Islet precursor cell (in vitro differentiated cells): Measurements from ENCODE around the gene MTX1.
"Not testable (repeated sequence)": the region's sequence is repeated elsewhere in the genome, so short reads cannot be mapped to it uniquely, and the experiment has no call there.

Experiments
- DNase-seq: peaks from one replicate; pipeline ENCODE4 v3.0.0-alpha.2; 2018

MTX1 gene

GRCh38 chr1:155189926-155190325, 18.6 kb upstream of the MTX1 start:
- not testable (repeated sequence) for DNase-seq

DNA sequence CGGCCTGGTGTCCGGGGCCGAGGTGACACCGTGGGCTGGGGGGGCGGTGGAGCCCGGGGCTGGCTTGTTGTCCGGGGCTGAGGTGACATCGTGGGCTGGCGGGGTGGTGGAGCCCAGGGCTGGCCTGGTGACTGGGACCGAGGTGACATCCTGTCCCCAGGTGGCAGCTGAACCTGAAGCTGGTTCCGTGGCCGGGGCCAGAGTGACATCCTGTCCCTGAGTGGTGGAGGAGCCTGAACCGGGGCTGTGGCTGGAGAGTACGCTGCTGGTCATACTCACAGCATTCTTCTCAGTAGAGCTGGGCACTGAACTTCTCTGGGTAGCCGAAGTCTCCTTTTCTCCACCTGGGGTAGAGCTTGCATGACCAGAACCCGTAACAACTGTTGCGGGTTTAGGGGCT, 16.6 kb upstream of the MTX1 start:
- no peak for DNase-seq

DNA sequence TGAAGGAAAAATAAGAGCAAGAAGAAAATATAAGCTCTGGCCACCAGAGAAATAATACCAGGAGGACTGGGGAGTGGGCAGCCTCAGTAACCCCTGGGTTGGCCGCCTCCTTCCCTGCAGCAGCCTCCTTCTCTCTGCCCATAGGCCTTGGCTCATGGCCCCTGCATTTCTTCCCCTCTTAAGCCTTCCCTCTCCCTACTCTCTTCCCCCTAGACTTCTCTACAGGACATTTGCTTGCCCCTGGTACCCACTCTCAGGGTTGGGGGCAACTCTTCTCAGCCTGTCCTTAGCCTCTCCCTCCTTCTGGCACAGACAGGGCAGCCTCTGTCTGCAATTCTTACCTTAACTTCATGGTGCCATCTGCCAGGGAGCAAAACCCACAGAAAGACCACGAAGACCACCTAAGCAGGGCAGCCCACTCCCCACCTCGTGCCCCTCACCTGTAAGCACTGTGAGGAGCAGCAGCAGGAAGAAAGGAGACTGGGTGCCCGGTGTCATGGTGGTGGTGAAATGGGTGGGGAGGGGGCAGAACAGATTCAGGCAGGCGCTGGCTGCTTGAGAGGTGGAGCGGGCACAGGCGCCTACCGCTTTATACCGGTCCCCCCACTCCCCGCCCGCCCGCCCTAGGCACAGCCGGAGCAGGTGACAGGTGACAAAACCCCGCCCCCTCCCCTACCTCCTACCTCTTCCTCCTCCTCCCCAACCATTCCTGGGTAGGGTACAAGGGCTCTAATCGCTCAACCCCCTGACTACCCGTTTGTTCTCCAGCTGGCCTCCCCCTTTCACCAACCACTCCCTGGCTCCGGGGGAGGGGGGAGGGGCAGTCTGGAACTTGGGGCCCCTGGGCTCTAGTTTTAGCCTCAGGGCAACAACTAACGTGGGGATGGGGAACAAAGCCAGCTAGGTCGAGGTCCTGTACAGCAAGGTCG, 15.9 kb upstream of the MTX1 start:
- no peak for DNase-seq

DNA sequence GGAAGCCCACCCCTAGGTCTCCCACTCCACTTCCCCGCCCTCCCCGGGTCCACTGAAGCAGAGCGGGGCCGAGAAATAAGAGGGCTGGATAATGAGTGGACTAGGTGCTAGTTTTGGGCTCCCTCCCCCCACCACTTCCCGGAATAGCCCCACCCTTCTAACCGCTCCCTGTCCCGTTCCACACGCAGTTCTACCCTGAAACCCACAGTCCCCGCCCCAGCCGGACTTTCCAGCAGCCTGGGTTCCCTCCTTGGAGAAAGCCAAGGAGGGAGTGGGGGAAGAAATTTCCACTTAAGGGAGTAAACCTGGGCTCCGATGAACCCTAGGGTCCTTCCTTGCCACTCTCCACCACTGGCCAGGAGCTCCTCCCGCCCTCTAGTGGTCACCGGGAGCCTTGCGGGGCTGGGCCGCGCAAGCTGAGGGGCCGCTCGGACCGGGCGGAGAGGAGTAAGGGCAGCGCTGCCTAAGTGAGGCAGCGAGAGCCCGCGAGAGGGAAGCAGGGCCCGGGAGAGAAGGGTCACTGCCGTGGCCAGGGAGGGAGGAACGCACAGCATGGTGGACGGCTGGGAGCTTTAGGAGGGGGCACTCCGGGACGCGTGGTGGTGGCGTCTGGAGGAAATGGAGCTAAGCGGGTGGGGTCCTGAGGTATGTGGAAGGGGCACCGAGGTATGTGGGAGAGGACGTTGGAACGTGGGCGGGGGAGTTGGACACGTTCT, 15.1 kb upstream of the MTX1 start:
- peak; percentile 98 for DNase-seq

DNA sequence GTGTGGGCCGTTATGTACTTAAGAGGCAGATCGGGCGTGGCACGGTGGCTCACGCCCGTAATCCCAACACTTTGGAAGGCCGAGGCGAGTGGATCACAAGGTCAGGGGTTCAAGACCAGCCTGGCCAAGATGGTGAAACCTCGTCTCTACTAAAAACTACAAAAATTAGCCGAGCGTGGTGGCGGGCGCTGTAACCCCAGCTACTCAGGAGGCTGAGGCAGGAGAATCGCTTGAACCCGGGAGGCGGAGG, 14.6 kb upstream of the MTX1 start:
- not testable (repeated sequence) for DNase-seq

DNA sequence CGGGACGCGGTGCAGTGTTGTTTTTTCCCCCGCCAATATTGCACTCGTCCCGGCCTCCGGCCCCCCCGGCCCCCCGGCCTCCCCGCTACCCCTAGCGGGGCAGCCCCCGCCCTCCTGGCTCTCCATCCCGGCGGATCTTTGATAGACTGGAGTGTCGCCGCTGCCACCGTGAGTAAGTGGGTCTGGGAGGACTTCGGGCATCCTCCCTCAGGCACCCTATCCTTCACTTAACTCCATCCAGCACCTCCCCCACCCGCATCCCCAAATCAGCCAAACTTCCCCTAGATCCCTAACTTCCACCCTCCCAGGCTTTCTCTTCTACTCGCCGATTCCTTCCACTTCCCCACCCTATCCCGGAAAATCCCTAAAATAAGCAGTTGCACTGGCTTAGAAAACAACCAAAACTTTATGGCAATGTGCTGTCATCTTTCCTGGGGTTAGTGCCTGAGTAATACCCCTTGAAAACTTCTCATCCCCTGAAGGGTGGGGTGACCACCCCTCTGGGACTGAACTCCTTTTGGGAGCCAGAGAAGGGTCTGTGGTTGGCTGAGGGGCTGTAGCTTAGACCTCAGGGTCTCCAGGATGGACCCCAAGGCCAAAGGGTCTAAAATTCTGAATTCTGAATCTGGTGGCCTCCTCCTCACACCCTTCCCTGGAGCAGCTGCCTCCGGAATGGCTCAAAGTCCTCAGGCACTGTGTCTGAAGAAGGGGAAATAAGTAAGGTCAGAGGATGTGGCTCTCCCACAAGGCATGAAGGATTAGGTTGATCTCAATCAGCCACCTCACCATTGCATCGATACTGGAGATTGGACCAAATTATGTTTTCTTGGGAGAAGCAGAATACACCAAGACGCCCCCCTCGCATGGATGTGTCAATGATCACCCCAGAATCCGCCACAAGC, 13.0 kb upstream of the MTX1 start:
- DNase-seq, result no peak

DNA sequence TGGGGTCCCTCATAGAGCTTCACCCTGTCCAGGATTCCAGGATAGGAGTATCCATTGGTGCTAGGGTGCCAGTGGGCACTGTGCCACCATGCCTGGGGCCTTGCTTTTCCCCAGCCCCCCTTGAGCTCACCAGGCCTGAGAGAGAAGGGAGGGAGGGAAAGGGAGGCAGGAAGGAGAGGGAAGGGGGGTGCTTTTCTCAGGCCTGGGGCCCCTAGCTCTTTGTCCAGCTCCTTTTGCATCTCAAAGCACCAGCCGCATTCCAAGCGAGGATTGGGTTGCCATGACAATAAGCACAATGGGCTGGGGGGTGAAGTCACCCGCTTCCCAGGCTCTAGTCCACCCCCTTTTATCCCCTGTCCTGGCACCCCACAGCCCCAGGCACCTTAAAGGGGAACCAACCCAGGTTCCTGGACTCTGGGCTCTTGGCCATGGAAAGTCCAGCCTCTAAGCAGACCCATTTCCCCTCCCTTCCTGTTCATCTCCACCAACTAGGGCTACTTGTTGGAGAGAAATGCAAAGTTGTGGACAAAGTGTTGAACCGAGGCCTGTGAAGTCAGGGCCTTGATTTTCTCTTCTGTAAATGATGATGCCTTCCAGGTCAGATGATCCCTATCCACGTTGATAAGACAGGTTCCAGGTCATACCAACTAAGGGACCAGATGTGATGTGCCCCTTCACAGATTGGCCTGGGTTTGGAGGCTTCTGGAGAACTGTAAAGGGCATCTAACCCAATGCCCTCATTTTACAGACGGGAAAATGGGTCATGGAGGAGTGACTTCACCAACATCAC, 12.2 kb upstream of the MTX1 start:
- DNase-seq, result no peak

- DNase-seq, result no peak
These were observed 11.4 kb upstream of the MTX1 start for GRCh38 chr1:155196893-155197638.

DNA sequence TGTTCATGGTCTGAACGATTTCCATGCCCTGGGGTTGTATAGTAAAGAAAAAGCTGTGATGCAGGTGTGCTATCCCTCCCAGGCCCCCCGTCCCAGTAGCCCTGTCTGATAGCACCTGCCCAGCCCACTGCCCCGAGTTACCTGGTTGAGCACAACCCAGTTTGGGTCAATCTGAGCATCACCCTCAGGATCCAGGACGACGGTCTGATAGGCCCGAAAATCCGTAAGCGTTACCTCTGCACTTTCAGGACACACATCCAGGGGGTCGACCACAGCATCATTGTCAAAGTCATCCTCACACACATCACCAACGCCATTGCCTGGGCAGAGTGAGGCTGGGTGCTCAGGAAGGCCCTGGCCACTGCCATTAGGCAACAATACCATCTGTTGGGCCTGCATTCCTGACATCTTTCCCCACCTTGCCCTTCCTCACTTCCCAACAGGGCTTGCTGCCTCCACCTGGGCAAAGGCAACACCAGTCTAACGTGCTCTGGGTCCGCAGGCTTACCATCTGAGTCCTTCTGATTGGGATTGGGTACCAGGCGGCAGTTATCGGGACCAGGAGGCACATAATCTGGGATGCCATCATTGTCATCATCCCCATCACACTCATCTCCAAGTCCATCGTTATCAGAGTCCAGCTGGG, 10.5 kb upstream of the MTX1 start:
- no peak for DNase-seq

- no peak for DNase-seq
These were observed 10.0 kb upstream of the MTX1 start for GRCh38 chr1:155198547-155198906.

DNA sequence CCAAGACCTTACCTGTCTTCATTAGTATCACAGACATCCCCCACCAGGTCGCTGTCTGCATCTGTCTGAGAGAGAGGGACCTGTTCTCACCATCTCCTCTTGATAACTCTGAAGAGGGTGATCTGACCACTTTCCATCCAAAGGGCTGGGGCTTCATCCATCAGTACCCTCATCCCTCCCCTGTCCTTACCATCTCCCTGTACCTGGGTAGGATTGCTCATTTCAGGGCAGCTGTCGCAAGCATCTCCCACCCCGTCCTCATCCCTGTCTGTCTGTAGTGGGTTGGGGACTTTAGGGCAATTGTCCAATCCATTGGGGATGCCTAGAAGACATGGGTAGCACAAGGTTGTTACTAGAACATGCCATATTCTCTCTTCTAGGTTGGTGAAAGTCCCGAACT, 8.7 kb upstream of the MTX1 start:
- DNase-seq, result no peak

DNA sequence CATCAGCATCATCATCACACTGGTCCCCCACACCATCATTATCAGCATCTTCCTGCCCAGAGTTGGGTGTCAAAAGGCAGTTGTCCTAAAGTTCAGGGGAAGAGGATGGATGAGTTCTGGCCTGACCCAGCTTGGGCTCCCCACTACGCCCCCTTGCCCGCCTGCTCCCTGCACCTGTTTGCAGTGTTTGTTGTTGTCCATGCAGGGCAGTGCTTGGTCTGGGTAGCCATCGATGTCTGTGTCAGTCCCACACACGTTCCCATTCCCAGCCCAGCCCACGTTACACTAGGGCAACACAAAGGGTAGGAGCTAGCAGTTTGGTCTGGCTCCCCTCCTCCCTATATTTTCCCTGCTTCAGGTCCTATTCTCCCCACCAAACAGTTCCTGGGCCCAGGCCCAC, 7.6 kb upstream of the MTX1 start:
- no peak for DNase-seq

DNA sequence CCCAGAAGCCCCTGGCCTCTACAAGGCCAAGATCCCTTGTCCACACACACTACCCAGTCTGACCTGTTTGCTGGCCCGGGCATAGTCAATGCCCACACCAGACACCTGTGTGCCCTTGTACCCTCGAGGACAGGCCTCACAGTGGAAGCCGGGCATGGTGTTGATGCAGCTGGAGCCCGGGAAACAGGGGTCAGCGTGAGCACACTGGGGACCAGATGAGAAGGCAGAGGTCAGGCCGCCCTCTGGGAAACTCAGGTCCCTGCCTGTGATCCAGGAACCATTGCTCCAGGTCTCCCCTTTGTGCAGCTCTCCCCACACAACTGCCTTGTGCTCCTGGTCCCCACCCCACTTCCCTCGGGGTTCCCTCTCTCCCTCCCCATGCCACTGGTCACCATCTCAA, 6.3 kb upstream of the MTX1 start:
- no peak for DNase-seq

GRCh38 chr1:155202731-155203515, 5.6 kb upstream of the MTX1 start:
- no peak for DNase-seq

GRCh38 chr1:155205035-155205434, 3.5 kb upstream of the MTX1 start:
- no peak for DNase-seq

DNA sequence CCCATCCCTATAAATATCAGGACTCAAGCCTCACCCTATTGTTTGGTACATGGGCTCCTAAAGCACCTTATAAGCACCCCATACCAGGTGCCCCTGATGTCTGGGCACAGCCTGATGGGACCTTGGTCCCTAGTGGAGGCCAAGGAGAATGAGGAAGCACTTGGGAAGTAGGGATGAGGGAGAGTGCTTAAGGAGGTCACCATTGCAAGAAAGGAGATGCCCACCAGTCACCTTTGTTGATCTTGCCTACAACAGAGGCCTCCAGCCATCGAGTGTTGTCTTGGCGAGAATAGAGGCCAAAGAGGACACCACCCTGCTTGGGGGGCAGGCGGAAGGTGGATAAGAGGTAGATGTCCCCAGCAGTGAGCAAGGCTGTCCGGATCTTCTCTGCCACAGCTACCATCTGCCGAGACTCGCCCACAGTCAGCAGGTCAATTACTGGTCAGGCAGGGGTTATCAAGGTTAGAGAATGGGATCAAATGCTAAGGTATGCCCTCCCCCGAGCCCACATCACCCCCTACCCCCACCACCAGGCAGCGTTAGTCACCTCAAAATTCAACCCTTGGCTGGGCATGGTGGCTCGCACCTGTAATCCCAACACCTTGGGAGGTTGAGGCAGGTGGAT, 2.4 kb upstream of the MTX1 start:
- no peak for DNase-seq

DNA sequence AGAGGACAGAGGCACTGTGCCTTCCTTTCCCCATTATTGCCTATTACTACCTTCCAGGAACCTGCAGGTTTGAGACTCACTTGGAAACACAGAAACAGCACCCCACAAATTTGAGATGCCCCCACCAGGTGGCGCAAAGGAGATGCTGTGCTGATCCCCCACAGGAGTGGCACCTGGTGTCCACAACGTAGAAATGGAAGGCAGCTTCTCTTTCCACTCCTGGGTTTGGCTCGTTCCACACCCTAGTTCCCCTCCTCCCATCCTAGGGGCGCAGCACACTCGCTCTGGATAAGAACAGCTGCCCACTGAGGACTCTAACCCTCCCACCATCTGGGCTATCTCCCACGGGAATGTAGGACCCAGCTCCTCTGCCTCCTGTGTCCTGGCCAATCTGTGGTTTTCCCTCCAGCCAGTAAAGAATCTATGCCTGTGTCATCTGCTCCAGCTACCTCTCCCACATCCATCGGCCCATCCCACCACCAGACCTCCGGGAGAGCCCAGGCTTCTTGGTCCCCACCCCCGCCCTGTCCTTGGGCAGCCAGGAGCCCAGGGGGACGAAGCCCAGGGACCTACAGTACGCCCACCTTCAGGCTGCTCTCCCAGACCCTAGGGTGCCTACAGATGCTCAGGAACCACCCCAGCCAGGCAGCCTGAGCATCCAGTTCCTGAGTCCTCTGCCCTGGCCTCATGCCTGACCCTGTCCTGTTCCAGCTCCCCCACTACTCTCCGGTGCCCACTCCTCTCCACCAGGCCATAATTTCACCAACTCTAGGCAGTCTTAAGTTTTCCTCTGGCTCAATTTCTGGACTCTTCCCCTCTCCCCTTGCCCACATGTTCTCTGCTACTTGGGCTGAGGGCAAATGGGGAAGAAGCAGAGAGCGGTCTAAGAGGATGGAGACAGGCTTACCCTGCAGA, 1.3 kb upstream of the MTX1 start:
- peak; percentile 91 for DNase-seq

GRCh38 chr1:155207806-155208540, 522 bp upstream of the MTX1 start, which contains the start of gene THBS3:
THBS3 (minus strand) TSS chr1:155207897; CDS start chr1:155207876, 21 bp downstream.
- DNase-seq, result peak; percentile 83
